ENCODE results near the gene RAB5IF.
"Not testable (repeated sequence)": the region's sequence is repeated elsewhere in the genome, so short reads cannot be mapped to it uniquely, and the experiment has no call there.

Gene RAB5IF, protein sequence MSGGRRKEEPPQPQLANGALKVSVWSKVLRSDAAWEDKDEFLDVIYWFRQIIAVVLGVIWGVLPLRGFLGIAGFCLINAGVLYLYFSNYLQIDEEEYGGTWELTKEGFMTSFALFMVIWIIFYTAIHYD

GRCh38 chr20:36605399-36606157, at the start of gene RAB5IF:
Gene RAB5IF, plus strand, starts transcription at chr20:36605779. Its CDS starts 173 bp downstream, at chr20:36605952.
- H3K36me3 ChIP-seq (ENCODE audit: insufficient read depth, low read length), result peaks cover 32% of the 10 kb centered on the region

GRCh38 chr20:36562724-36563123, 42.9 kb upstream of the RAB5IF start:
- Histone ChIP-seq H3K9me3 (ENCODE audit: insufficient read depth, low read length, severe bottlenecking) (peaks cover 2% of the 10 kb centered on the region), H3K4me2 (ENCODE audit: insufficient read depth, low read length) (no peak overlapping the region), H3K79me2 (ENCODE audit: insufficient read depth, low read length) (no peaks in the 10 kb centered on the region), H3K36me3 (ENCODE audit: insufficient read depth, low read length) (no peaks in the 10 kb centered on the region), H3K27me3 (ENCODE audit: insufficient read depth, low read length, poor library complexity) (no peaks in the 10 kb centered on the region), H3K9ac (ENCODE audit: low read depth, low read length) (no peak overlapping the region), H2AFZ (ENCODE audit: low read depth, low read length) (no peak overlapping the region), H4K20me1 (ENCODE audit: insufficient read depth, low read length) (no peaks in the 10 kb centered on the region), H3K4me3 (ENCODE audit: low read depth in 1 of 2, low read length in 2 of 2) (no peak overlapping the region), H3K4me1 (ENCODE audit: insufficient read depth, low read length) (no peaks in the 10 kb centered on the region), H3K27ac (ENCODE audit: low read length) (no peak overlapping the region)
- ATAC-seq (ENCODE audit: insufficient read depth, low read depth), result no peak
- TF ChIP-seq CTCF (IDR thresholded peaks at IDR 0.05; ENCODE audit: borderline replicate concordance, extremely low read depth, low read length, poor library complexity, severe bottlenecking), result no peak
- TF ChIP-seq EZH2 (IDR thresholded peaks at IDR 0.05; ENCODE audit: borderline replicate concordance, low read depth, low read length, severe bottlenecking), result no peak
- no peak for DNase-seq

More at GRCh38 chr20:36605399-36606157, at the start of gene RAB5IF:
- Histone ChIP-seq H3K79me2 (ENCODE audit: insufficient read depth, low read length) (peaks cover 39% of the 10 kb centered on the region), H3K9me3 (ENCODE audit: insufficient read depth, low read length, severe bottlenecking) (no peaks in the 10 kb centered on the region), H3K27me3 (ENCODE audit: insufficient read depth, low read length, poor library complexity) (no peaks in the 10 kb centered on the region), H3K9ac (ENCODE audit: low read depth, low read length) (peak within 1 kb of the TSS; percentile 85), H4K20me1 (ENCODE audit: insufficient read depth, low read length) (peaks cover 35% of the 10 kb centered on the region), H2AFZ (ENCODE audit: low read depth, low read length) (peak within 1 kb of the TSS; percentile 93), H3K4me3 (ENCODE audit: low read depth in 1 of 2, low read length in 2 of 2) (peak within 1 kb of the TSS; percentile 86), H3K4me1 (ENCODE audit: insufficient read depth, low read length) (peaks cover 30% of the 10 kb centered on the region), H3K27ac (ENCODE audit: low read length) (peak within 1 kb of the TSS; percentile 83), H3K4me2 (ENCODE audit: insufficient read depth, low read length) (peak within 1 kb of the TSS; percentile 85)
- DNase-seq (peak; percentile 100), ATAC-seq (ENCODE audit: insufficient read depth, low read depth) (peak; percentile 93)
- TF ChIP-seq EZH2 (IDR thresholded peaks at IDR 0.05; ENCODE audit: borderline replicate concordance, low read depth, low read length, severe bottlenecking) (no peak), CTCF (IDR thresholded peaks at IDR 0.05; ENCODE audit: borderline replicate concordance, extremely low read depth, low read length, poor library complexity, severe bottlenecking) (peak; percentile 98)

- Histone ChIP-seq H3K27ac (ENCODE audit: low read length) (no peak overlapping the region), H3K4me2 (ENCODE audit: insufficient read depth, low read length) (no peak overlapping the region), H3K36me3 (ENCODE audit: insufficient read depth, low read length) (no peaks in the 10 kb centered on the region), H3K79me2 (ENCODE audit: insufficient read depth, low read length) (no peaks in the 10 kb centered on the region), H3K27me3 (ENCODE audit: insufficient read depth, low read length, poor library complexity) (no peaks in the 10 kb centered on the region), H4K20me1 (ENCODE audit: insufficient read depth, low read length) (no peaks in the 10 kb centered on the region), H3K4me3 (ENCODE audit: low read depth in 1 of 2, low read length in 2 of 2) (no peak overlapping the region), H3K4me1 (ENCODE audit: insufficient read depth, low read length) (no peaks in the 10 kb centered on the region), H3K9me3 (ENCODE audit: insufficient read depth, low read length, severe bottlenecking) (peaks cover 2% of the 10 kb centered on the region), H2AFZ (ENCODE audit: low read depth, low read length) (no peak overlapping the region), H3K9ac (ENCODE audit: low read depth, low read length) (no peak overlapping the region)
- TF ChIP-seq CTCF (IDR thresholded peaks at IDR 0.05; ENCODE audit: borderline replicate concordance, extremely low read depth, low read length, poor library complexity, severe bottlenecking), result no peak
- no peak for TF ChIP-seq EZH2 (IDR thresholded peaks at IDR 0.05; ENCODE audit: borderline replicate concordance, low read depth, low read length, severe bottlenecking)
- DNase-seq, result no peak
- no peak for ATAC-seq (ENCODE audit: insufficient read depth, low read depth)
These were observed 42.2 kb upstream of the RAB5IF start for GRCh38 chr20:36563374-36563773.

GRCh38 chr20:36564078-36564725, 41.4 kb upstream of the RAB5IF start:
- DNase-seq; H3K79me2 ChIP-seq (ENCODE audit: insufficient read depth, low read length); H3K4me3 ChIP-seq (ENCODE audit: low read depth in 1 of 2, low read length in 2 of 2); H3K9me3 ChIP-seq (ENCODE audit: insufficient read depth, low read length, severe bottlenecking); H3K9ac ChIP-seq (ENCODE audit: low read depth, low read length); H3K27me3 ChIP-seq (ENCODE audit: insufficient read depth, low read length, poor library complexity); H4K20me1 ChIP-seq (ENCODE audit: insufficient read depth, low read length); H3K36me3 ChIP-seq (ENCODE audit: insufficient read depth, low read length); H3K27ac ChIP-seq (ENCODE audit: low read length); H2AFZ ChIP-seq (ENCODE audit: low read depth, low read length); H3K4me1 ChIP-seq (ENCODE audit: insufficient read depth, low read length); H3K4me2 ChIP-seq (ENCODE audit: insufficient read depth, low read length); ATAC-seq (ENCODE audit: insufficient read depth, low read depth): not testable (repeated sequence)

DNA sequence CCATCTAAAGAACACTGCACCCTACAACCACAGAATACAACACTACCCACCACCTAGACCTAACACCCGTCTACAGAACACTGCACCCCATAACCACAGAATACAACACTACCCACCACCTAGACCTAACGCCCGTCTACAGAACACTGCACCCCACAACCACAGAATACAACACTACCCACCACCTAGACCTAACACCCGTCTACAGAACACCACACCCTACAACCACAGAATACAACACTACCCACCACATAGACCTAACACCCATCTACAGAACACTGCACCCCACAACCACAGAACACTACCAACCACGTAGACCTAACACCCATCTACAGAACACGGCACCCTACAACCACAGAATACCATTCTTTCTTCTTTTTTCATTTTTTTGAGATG, 40.9 kb upstream of the RAB5IF start:
- not testable (repeated sequence) for H3K9ac ChIP-seq (ENCODE audit: low read depth, low read length); H3K4me2 ChIP-seq (ENCODE audit: insufficient read depth, low read length); H3K27me3 ChIP-seq (ENCODE audit: insufficient read depth, low read length, poor library complexity); H2AFZ ChIP-seq (ENCODE audit: low read depth, low read length); H3K36me3 ChIP-seq (ENCODE audit: insufficient read depth, low read length); DNase-seq; H3K27ac ChIP-seq (ENCODE audit: low read length); H3K79me2 ChIP-seq (ENCODE audit: insufficient read depth, low read length); H3K9me3 ChIP-seq (ENCODE audit: insufficient read depth, low read length, severe bottlenecking); H4K20me1 ChIP-seq (ENCODE audit: insufficient read depth, low read length); H3K4me1 ChIP-seq (ENCODE audit: insufficient read depth, low read length); H3K4me3 ChIP-seq (ENCODE audit: low read depth in 1 of 2, low read length in 2 of 2); ATAC-seq (ENCODE audit: insufficient read depth, low read depth)
